Effector memory CD8-positive, alpha-beta T cell (primary cell): ENCODE data around the gene SLC44A1.

Experiments
- ATAC-seq: fragments of 150-1000 bp; cut with Tn5 transposase; replicated peaks from 2 replicates; pipeline ENCODE4 v1.10.0; 2021; ENCODE audit warnings: mild to moderate bottlenecking, moderate library complexity
- DNase-seq, 3 experiments: peaks; one replicate each; pipeline ENCODE4 v3.0.0; 2021
- H3K27ac Mint-ChIP-seq, 2 donors: one replicate each; pipeline ENCODE4 v1.8.0; 2022; ENCODE audit warnings: mild to moderate bottlenecking in 2 of 2, mixed read lengths in 2 of 2, moderate library complexity in 2 of 2
- H3K27me3 Mint-ChIP-seq, 2 donors: one replicate each; pipeline ENCODE4 v1.8.0; 2022; ENCODE audit warnings: mixed read lengths in 2 of 2
- H3K36me3 Mint-ChIP-seq: one replicate; pipeline ENCODE4 v1.8.0; 2022; ENCODE audit warnings: mild to moderate bottlenecking, moderate library complexity, mixed read lengths; ENCODE audit not compliant: insufficient read depth
- H3K4me1 Mint-ChIP-seq, 2 donors: one replicate each; pipeline ENCODE4 v1.8.0; 2022; ENCODE audit warnings: low read depth in 2 of 2, mixed read lengths in 2 of 2
- H3K4me3 Mint-ChIP-seq, 2 donors: one replicate each; pipeline ENCODE4 v1.8.0; 2022; ENCODE audit warnings: mild to moderate bottlenecking in 2 of 2, mixed read lengths in 2 of 2, moderate library complexity in 2 of 2
- H3K9me3 Mint-ChIP-seq, 2 donors: one replicate each; pipeline ENCODE4 v1.8.0; 2022; ENCODE audit warnings: mixed read lengths in 2 of 2

SLC44A1 gene

GRCh38 chr9:105354448-105354847 lies 110.0 kb downstream of the SLC44A1 start:
- peaks cover 3% of the 10 kb centered on the region for H3K36me3 Mint-ChIP-seq
- ATAC-seq (no peak), DNase-seq (no peak)
- no peaks in the 10 kb centered on the region for H3K27me3 Mint-ChIP-seq
- no peak overlapping the region for H3K27ac Mint-ChIP-seq
- H3K4me1 Mint-ChIP-seq, result no peaks in the 10 kb centered on the region
- H3K4me3 Mint-ChIP-seq, result no peak overlapping the region
- no peaks in the 10 kb centered on the region for H3K9me3 Mint-ChIP-seq

- H3K4me3 Mint-ChIP-seq, result no peak overlapping the region
- DNase-seq, result no peak
- H3K9me3 Mint-ChIP-seq, result no peaks in the 10 kb centered on the region
These were observed 111.3 kb downstream of the SLC44A1 start for GRCh38 chr9:105355781-105356180.

GRCh38 chr9:105357937-105358336 lies 113.5 kb downstream of the SLC44A1 start:
- Mint-ChIP-seq H3K27me3 (no peaks in the 10 kb centered on the region), H3K36me3 (no peaks in the 10 kb centered on the region), H3K27ac (no peak overlapping the region), H3K4me1 (no peaks in the 10 kb centered on the region), H3K4me3 (no peak overlapping the region), H3K9me3 (no peaks in the 10 kb centered on the region)
- ATAC-seq (no peak), DNase-seq (no peak)

More at GRCh38 chr9:105355781-105356180, 111.3 kb downstream of the SLC44A1 start:
- no peak for ATAC-seq
- no peak overlapping the region for H3K27ac Mint-ChIP-seq
- peaks cover 3% of the 10 kb centered on the region for H3K36me3 Mint-ChIP-seq
- no peaks in the 10 kb centered on the region for H3K4me1 Mint-ChIP-seq
- H3K27me3 Mint-ChIP-seq, result no peaks in the 10 kb centered on the region

DNA sequence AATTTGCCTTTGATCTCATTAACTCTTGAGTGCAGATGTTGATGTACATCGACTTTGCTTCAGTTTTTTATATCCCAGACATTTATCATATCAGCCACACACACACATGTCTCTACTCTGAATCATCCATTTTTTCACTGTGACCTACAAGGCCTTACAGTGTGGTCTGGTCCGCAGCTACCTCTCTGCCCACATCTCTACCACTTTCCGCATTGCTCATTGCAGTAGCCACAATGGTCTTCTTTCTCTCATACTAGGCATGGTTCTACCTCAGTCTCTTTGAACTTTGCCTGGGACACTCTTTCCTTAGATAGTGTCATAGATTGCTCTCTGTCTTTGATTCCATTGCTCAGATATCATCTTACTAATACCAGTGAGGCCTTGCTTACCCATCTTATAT lies 115.4 kb downstream of the SLC44A1 start:
- H3K27ac Mint-ChIP-seq, result no peak overlapping the region
- DNase-seq (no peak), ATAC-seq (no peak)
- H3K4me1 Mint-ChIP-seq, result no peaks in the 10 kb centered on the region
- H3K36me3 Mint-ChIP-seq, result no peaks in the 10 kb centered on the region
- H3K9me3 Mint-ChIP-seq, result no peaks in the 10 kb centered on the region
- no peaks in the 10 kb centered on the region for H3K27me3 Mint-ChIP-seq
- H3K4me3 Mint-ChIP-seq, result no peak overlapping the region

GRCh38 chr9:105360344-105360743 lies 115.9 kb downstream of the SLC44A1 start:
- no peak for DNase-seq
- Mint-ChIP-seq H3K9me3 (no peaks in the 10 kb centered on the region), H3K4me1 (no peaks in the 10 kb centered on the region), H3K27ac (no peak overlapping the region), H3K4me3 (no peak overlapping the region), H3K27me3 (no peaks in the 10 kb centered on the region), H3K36me3 (no peaks in the 10 kb centered on the region)
- no peak for ATAC-seq

DNA sequence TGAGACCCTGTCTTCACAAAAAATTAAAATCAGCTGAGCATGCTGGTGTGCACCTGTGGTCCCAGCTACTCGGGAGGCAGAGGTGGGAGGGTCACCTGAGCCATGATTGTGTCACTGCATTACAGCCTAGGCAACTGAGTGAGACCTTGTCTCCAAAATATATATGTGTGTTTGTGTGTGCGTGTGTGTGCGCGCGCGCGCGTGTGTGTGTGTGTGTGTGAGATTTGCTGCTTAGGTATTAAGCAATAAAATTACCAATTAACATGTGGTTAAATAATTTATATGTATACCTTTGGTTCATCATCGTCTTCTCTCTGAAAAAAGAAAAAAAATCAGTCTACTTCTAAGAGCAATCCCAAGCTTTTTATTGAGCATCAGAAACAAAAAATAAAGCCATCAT lies 117.4 kb downstream of the SLC44A1 start:
- ATAC-seq (no peak), DNase-seq (no peak)
- no peaks in the 10 kb centered on the region for H3K9me3 Mint-ChIP-seq
- no peaks in the 10 kb centered on the region for H3K27me3 Mint-ChIP-seq
- H3K27ac Mint-ChIP-seq, result no peak overlapping the region
- H3K4me1 Mint-ChIP-seq, result no peaks in the 10 kb centered on the region
- H3K4me3 Mint-ChIP-seq, result no peak overlapping the region
- no peaks in the 10 kb centered on the region for H3K36me3 Mint-ChIP-seq

DNA sequence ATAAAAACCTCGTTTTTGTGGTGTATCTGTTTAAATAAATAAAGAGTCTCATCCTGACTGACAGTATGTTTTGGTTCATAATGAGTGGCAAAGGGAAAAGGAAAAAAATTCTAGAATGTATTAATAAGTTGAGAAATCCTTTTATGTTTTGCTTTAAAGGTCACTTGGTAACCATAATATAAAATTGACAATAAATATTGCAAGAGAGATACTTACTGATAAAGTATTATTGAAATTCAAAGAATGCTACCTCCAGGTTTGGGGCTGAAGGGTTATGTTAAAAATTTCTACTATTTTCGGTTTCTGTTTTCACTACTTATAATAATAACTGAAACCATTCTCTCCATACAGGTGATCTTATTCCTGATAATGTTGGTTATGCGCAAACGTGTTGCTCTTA lies 118.0 kb downstream of the SLC44A1 start:
- ATAC-seq, result no peak

GRCh38 chr9:105363837-105364236 lies 119.4 kb downstream of the SLC44A1 start:
- H3K4me3 Mint-ChIP-seq, result no peak overlapping the region
- H3K27me3 Mint-ChIP-seq, result no peaks in the 10 kb centered on the region
- ATAC-seq (no peak), DNase-seq (no peak)
- H3K4me1 Mint-ChIP-seq, result no peaks in the 10 kb centered on the region
- H3K9me3 Mint-ChIP-seq, result no peaks in the 10 kb centered on the region
- H3K36me3 Mint-ChIP-seq, result no peaks in the 10 kb centered on the region
- no peak overlapping the region for H3K27ac Mint-ChIP-seq

More for the DNA sequence above, 118.0 kb downstream of the SLC44A1 start:
- Mint-ChIP-seq H3K36me3 (no peaks in the 10 kb centered on the region), H3K27ac (no peak overlapping the region), H3K27me3 (no peaks in the 10 kb centered on the region), H3K9me3 (no peaks in the 10 kb centered on the region), H3K4me3 (no peak overlapping the region), H3K4me1 (no peaks in the 10 kb centered on the region)
- no peak for DNase-seq

- Mint-ChIP-seq H3K9me3 (no peaks in the 10 kb centered on the region), H3K36me3 (peaks cover 2% of the 10 kb centered on the region), H3K27me3 (no peaks in the 10 kb centered on the region), H3K27ac (no peak overlapping the region), H3K4me1 (no peaks in the 10 kb centered on the region), H3K4me3 (no peak overlapping the region)
- ATAC-seq (no peak), DNase-seq (no peak)
These were observed 125.5 kb downstream of the SLC44A1 start for GRCh38 chr9:105369911-105370310.

DNA sequence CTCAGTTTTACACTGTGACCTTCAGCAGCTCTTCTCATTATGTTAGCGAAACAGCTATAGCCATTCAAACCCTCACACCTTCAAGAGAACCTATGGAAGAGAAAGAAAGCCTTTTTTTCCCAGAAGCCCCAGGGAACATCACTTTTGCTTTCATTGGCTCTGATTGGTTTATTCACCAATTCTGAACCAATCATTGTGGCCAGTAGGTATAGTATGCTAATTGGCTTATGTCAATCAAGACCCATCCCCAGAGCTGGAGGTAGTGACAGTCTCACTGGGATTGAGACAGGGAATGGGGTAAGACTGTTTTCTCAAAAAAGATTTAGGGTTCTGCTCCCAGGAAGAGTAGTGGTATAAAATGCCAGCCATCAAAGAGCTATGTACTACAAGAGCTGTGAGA lies 129.3 kb downstream of the SLC44A1 start:
- no peak for ATAC-seq
- no peaks in the 10 kb centered on the region for H3K9me3 Mint-ChIP-seq

DNA sequence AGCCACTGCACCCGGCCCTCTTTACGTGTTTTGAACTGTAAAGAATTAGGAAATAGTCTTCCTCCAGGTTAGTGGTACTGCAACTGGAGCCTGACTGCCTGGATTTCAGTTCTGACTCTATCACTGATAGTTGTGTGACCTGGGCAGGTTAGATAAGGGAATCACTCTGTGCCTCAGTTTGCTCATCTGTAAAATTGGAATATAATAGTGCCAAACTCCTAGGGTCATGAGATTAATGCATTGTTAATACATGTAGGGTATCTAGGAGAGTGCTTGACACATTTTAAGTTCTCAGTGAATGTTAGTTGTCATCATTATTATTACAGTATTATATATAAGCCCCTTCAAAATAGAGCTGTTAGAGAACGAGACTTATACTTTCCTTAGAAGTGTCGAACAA lies 130.9 kb downstream of the SLC44A1 start:
- no peaks in the 10 kb centered on the region for H3K4me1 Mint-ChIP-seq
- no peak for DNase-seq
- H3K27ac Mint-ChIP-seq, result no peak overlapping the region
- H3K9me3 Mint-ChIP-seq, result no peaks in the 10 kb centered on the region
- H3K4me3 Mint-ChIP-seq, result no peak overlapping the region
- peaks cover 8% of the 10 kb centered on the region for H3K36me3 Mint-ChIP-seq
- no peaks in the 10 kb centered on the region for H3K27me3 Mint-ChIP-seq
- no peak for ATAC-seq

More for the DNA sequence above, 129.3 kb downstream of the SLC44A1 start:
- Mint-ChIP-seq H3K36me3 (peaks cover 8% of the 10 kb centered on the region), H3K4me1 (no peaks in the 10 kb centered on the region), H3K4me3 (no peak overlapping the region), H3K27ac (peak overlapping the region in 1 of 2 donors; percentile 1), H3K27me3 (no peaks in the 10 kb centered on the region)
- DNase-seq, result no peak

GRCh38 chr9:105376893-105377292 lies 132.4 kb downstream of the SLC44A1 start:
- ATAC-seq (no peak), DNase-seq (no peak)
- Mint-ChIP-seq H3K36me3 (peaks cover 13% of the 10 kb centered on the region), H3K27me3 (no peaks in the 10 kb centered on the region), H3K9me3 (no peaks in the 10 kb centered on the region), H3K4me1 (no peaks in the 10 kb centered on the region), H3K27ac (no peak overlapping the region), H3K4me3 (no peak overlapping the region)

DNA sequence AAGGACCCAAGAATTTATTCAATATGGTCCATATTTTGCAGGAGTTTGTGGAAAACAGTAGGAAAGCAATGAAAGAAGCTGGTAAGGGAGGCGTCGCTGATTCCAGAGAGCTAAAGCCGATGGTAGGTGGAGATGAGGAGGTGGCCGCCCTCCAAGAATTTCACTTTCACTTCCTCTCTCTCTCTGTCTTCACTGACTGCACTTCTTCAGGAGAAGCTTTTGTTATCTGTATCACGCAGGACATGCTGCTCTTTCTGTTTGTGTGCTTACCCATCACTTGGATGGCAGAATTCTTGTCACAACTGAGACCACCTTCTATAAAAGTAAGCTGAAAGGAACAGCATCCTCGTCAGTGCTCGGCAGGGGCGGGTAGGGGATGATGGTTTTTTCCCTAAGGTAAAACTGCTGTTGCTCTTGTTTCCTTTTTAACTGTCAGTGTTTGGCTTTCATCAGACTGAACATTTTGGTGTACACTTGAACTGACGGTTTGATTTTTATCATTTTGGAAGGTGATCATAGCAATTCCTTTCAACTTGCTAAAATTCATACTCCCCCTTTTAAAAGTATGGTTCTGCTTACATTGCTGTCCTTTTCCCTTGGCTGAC lies 141.0 kb downstream of the SLC44A1 start:
- Mint-ChIP-seq H3K27ac (peak overlapping the region in 1 of 2 donors; percentile 13), H3K27me3 (no peaks in the 10 kb centered on the region), H3K4me3 (peak overlapping the region; percentile 72 to 82), H3K4me1 (peaks cover 7 to 14% of the 10 kb centered on the region in 2 donors), H3K36me3 (peaks cover 7% of the 10 kb centered on the region), H3K9me3 (no peaks in the 10 kb centered on the region)
- ATAC-seq, result peak; percentile 85
- DNase-seq, result peak in 1 of 3 experiments; percentile 4

GRCh38 chr9:105389796-105390195 lies 145.3 kb downstream of the SLC44A1 start:
- ATAC-seq (no peak), DNase-seq (no peak)
- Mint-ChIP-seq H3K27ac (no peak overlapping the region), H3K27me3 (peaks cover 0 to 9% of the 10 kb centered on the region in 2 donors), H3K4me3 (no peak overlapping the region), H3K36me3 (peaks cover 2% of the 10 kb centered on the region), H3K9me3 (no peaks in the 10 kb centered on the region), H3K4me1 (peaks cover 7 to 12% of the 10 kb centered on the region in 2 donors)
